Muscle layer of duodenum (tissue), 2 donors: Measurements from ENCODE around the gene NRAS.

Experiments used
- H3K27ac ChIP-seq: one replicate; pipeline ENCODE4 v1.7.0; 2013; ENCODE audit warnings: mild to moderate bottlenecking, low read length
- H3K27me3 ChIP-seq: one replicate; pipeline ENCODE4 v1.7.0; 2013; ENCODE audit warnings: low read depth, mild to moderate bottlenecking, control low read depth, low read length
- H3K36me3 ChIP-seq, 2 donors: one replicate each; pipeline ENCODE4 v1.7.0; 2013; ENCODE audit warnings: low read length in 2 of 2, control low read depth in 1 of 2, mild to moderate bottlenecking in 1 of 2; ENCODE audit not compliant: insufficient read depth in 2 of 2, control insufficient read depth in 1 of 2
- H3K4me1 ChIP-seq, 2 donors: one replicate each; pipeline ENCODE4 v1.7.0; 2013; ENCODE audit warnings: low read length in 2 of 2, mild to moderate bottlenecking in 2 of 2, control low read depth in 1 of 2, moderate library complexity in 1 of 2; ENCODE audit not compliant: insufficient read depth in 2 of 2, control insufficient read depth in 1 of 2
- H3K4me3 ChIP-seq, 2 donors: one replicate each; pipeline ENCODE4 v1.7.0; 2013; ENCODE audit warnings: low read length in 2 of 2, low read depth in 1 of 2, mild to moderate bottlenecking in 1 of 2
- H3K9me3 ChIP-seq, 2 donors: one replicate each; pipeline ENCODE4 v1.7.0; 2013; ENCODE audit warnings: low read length in 2 of 2, control low read depth in 1 of 2, mild to moderate bottlenecking in 1 of 2; ENCODE audit not compliant: control insufficient read depth in 1 of 2
- donor health status: healthy.

The NRAS gene

DNA sequence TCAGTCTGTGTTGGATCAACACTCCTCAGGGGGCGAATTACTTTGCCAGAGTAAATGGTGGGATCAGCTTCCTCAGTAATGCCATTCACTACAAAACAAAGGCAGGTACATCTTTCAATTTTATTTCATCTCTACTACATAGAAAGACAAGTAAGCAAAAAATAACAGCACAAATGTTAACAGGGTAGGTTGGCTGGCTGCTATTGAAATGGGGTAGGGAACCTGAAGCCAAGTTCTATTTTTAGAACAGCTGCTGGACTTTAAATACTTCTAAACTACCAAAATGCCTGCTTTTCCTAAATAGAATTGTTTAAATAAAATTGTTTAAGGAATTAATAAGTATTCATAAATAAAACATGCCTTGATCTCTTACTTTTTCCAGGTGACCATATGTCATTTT, 7.3 kb upstream of the NRAS start:
- H3K36me3 ChIP-seq: peaks cover 89 to 92% of the 10 kb centered on the region in 2 donors
- no peak overlapping the region for H3K27ac ChIP-seq
- no peaks in the 10 kb centered on the region for H3K27me3 ChIP-seq
- H3K9me3 ChIP-seq: no peaks in the 10 kb centered on the region
- H3K4me3 ChIP-seq: no peak overlapping the region
- peaks cover 0 to 8% of the 10 kb centered on the region in 2 donors for H3K4me1 ChIP-seq

DNA sequence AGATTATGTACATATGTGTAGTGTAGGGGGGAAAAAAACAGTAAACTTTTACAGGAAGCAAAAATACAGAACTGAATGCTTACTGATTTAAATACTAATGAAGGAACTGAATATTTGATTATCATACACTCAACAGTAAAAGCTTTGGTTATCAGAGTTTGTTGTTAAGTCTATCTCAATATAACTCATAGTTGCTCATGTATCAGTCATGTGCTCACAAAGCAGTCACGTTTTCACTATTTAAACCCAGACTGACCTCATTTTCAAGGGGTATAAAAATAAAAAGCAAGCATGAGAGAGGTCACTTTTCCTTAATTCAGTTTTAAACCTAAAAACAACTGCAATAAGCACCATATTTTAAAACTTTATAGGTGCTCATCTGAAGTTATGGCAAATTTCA, 6.9 kb upstream of the NRAS start:
- H3K9me3 ChIP-seq: no peaks in the 10 kb centered on the region
- H3K27ac ChIP-seq: no peak overlapping the region
- no peaks in the 10 kb centered on the region for H3K27me3 ChIP-seq
- H3K4me3 ChIP-seq: no peak overlapping the region
- H3K4me1 ChIP-seq: peaks cover 0 to 8% of the 10 kb centered on the region in 2 donors
- H3K36me3 ChIP-seq: peaks cover 89 to 93% of the 10 kb centered on the region in 2 donors

DNA sequence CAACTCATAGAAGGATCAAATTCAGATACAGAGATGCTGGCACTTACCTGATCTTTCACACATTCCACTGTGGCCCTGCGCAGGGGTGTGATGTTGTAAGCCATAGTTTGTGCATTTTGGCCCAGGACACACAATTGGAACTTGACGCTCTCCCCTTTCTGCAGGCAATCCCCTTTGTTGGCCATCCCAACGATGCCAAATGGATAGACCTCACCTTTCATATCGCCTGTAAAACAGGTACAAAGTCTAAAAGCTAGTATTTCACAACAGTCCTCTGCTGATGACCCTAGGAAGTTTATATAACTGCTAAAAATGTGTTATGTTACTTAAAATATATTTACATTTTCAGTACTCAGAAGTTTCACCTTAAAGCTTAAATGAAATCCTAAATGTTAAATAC, 3.9 kb upstream of the NRAS start:
- Histone ChIP-seq H3K4me1 (peaks cover 4 to 20% of the 10 kb centered on the region in 2 donors), H3K36me3 (peaks cover 70 to 82% of the 10 kb centered on the region in 2 donors), H3K9me3 (no peaks in the 10 kb centered on the region), H3K4me3 (no peak overlapping the region), H3K27ac (no peak overlapping the region), H3K27me3 (no peaks in the 10 kb centered on the region)

DNA sequence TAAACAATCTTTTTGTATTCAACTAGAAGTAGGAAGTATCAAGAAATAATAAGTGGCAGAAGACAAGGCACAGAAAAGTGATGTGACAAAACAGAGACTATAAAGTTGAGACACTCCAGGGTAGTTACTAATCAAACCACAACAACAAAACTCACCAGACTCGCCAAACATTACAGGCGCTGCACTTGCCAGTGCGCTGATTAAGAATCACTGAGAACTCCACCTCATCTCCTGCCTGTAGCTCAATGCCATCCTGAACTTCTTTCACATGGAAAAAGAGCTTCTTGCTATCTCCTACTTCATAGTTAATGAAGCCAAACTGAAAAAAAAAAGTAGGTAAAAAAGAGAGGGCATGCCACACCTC, 2.8 kb upstream of the NRAS start:
- Histone ChIP-seq H3K27me3 (no peaks in the 10 kb centered on the region), H3K27ac (no peak overlapping the region), H3K4me3 (no peak overlapping the region), H3K9me3 (no peaks in the 10 kb centered on the region), H3K36me3 (peaks cover 59 to 72% of the 10 kb centered on the region in 2 donors), H3K4me1 (peaks cover 6 to 28% of the 10 kb centered on the region in 2 donors)

DNA sequence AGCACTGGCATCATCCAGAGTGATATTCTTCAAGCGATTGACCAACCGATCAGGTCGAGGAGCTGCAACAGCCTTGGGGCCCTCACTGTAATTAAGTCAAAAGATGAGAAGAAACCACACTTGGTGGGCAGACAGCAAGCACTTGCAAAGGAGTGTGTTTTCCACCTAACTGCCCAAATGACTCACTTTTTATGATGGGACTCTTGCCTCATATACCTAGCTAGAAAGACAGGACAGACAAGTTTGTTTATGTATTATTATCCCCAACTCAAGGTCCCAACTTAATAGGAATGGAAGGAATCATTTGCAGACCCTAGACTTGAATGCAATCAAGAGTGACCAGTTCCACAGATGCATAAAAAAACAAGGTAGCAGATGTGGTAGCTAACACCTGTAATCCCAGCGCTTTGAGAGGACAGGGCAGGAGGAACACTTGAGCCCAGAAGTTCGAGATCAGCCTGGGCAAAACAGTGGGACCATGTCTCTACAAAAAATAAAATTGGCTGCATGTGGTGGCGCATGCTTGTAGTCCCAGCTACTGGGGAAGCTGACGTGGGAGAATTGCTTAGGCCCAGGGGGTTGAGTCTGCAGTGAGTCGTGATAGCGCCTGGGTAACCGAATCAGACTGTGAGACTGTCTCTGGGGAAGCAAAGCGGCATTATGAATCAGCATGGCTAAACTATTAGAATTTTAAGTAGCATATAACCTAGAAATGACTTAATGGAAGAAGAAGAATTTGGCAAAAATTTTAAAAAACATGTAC, 2.3 kb upstream of the NRAS start:
- no peak overlapping the region for H3K27ac ChIP-seq
- H3K36me3 ChIP-seq: peaks cover 55 to 74% of the 10 kb centered on the region in 2 donors
- no peaks in the 10 kb centered on the region for H3K9me3 ChIP-seq
- peaks cover 6 to 30% of the 10 kb centered on the region in 2 donors for H3K4me1 ChIP-seq
- H3K4me3 ChIP-seq: no peak overlapping the region
- no peaks in the 10 kb centered on the region for H3K27me3 ChIP-seq

DNA sequence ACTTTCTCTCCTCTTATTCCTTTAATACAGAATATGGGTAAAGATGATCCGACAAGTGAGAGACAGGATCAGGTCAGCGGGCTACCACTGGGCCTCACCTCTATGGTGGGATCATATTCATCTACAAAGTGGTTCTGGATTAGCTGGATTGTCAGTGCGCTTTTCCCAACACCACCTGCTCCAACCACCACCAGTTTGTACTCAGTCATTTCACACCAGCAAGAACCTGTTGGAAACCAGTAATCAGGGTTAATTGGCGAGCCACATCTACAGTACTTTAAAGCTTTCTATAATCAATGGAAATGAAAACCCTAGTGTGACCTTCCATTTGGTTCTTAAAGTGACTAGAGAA, 643 bp downstream of the NRAS start:
- Histone ChIP-seq H3K9me3 (no peaks in the 10 kb centered on the region), H3K27ac (peak overlapping the region; percentile 99), H3K4me1 (peaks cover 6 to 30% of the 10 kb centered on the region in 2 donors), H3K4me3 (peak overlapping the region; percentile 85 to 98), H3K36me3 (peaks cover 44 to 62% of the 10 kb centered on the region in 2 donors), H3K27me3 (no peaks in the 10 kb centered on the region)

DNA sequence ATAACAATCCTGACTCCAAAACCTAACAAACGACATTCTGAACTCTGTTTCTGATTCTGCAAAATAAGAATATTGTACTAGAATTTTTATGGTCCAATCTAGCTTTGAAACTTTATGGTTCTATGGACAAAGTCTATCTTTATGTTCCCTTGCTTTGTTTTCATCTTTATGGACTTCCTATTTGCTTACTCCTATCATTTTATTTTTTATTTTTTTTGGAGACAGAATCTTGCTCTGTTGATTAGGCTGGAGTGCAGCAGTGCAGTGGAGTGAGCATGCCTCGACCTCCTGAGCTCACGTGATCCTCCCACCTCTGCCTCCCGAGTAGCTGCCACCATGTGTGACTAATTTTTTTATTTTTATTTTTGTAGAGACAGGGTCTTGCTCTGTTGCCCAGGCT, 3.6 kb downstream of the NRAS start:
- Histone ChIP-seq H3K9me3 (no peaks in the 10 kb centered on the region), H3K4me1 (peaks cover 6 to 30% of the 10 kb centered on the region in 2 donors), H3K4me3 (no peak overlapping the region), H3K27me3 (no peaks in the 10 kb centered on the region), H3K27ac (no peak overlapping the region), H3K36me3 (peaks cover 34 to 58% of the 10 kb centered on the region in 2 donors)

DNA sequence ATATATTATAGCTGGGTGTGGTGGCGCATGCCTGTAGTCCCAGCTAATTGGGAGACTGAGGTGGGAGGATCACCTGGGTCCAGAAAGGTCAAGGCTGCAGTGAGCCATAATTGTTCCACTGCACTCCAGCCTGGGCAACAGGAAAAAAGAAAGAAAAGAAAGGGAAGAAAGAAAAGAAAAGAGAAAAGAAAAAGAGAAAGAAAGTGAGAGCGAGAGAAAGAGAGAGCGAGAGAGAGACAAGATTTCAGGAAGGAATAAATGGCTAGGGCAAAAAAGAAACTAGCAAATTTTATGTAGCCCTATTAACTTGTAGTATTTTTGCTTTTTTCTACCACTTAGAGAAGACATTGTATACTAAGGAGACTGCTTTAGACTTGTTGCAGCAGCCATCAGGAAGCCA, 6.2 kb downstream of the NRAS start:
- Histone ChIP-seq H3K4me1 (peaks cover 1 to 16% of the 10 kb centered on the region in 2 donors), H3K4me3 (no peak overlapping the region), H3K27ac (no peak overlapping the region), H3K27me3 (no peaks in the 10 kb centered on the region), H3K9me3 (no peaks in the 10 kb centered on the region), H3K36me3 (peaks cover 47 to 71% of the 10 kb centered on the region in 2 donors)

DNA sequence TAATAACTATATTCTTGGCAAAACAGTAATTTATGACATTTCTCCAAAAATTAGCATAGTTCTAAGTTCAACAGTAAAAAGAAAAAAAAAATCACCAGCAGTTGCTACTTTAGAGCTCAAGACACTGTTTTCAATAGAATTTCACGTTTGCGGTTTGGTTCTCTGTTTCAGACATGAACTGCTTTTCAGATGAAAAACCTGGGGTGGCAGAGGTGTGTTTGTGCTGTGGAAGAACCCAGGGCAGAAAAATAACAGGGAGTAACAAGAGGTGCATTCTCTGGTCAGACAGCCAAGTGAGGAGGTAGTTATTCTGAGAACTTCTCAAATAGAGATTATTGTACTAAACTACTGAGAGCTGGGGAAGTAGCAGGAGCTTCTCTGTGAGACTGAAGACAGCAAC, 9.0 kb downstream of the NRAS start:
- peaks cover 44 to 54% of the 10 kb centered on the region in 2 donors for H3K36me3 ChIP-seq
- no peaks in the 10 kb centered on the region for H3K4me1 ChIP-seq

DNA sequence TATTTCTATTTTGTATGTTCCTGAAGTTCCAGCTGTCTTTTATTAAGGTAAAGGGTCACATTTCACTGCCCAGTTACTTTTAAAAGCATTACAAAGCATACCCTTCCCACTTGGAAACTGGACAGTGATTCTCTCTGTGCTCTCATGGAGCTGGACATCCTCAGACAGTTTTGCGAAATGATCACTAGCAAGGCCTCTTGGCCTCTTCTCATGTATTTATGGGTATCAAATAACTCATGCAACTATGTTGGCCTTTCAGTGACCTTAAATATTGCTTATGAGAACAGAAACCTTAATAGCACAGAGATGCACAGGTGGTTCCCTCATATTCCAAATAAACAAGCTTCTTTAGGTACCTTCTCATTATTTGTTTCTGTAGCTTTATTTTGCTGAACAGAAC, 13.3 kb downstream of the NRAS start:
- no peaks in the 10 kb centered on the region for H3K27me3 ChIP-seq
- H3K4me1 ChIP-seq: no peaks in the 10 kb centered on the region
- no peak overlapping the region for H3K27ac ChIP-seq
- no peaks in the 10 kb centered on the region for H3K9me3 ChIP-seq
- peaks cover 20 to 27% of the 10 kb centered on the region in 2 donors for H3K36me3 ChIP-seq
- H3K4me3 ChIP-seq: no peak overlapping the region

More for the DNA sequence above, 9.0 kb downstream of the NRAS start:
- Histone ChIP-seq H3K9me3 (no peaks in the 10 kb centered on the region), H3K27me3 (no peaks in the 10 kb centered on the region), H3K4me3 (no peak overlapping the region), H3K27ac (no peak overlapping the region)

DNA sequence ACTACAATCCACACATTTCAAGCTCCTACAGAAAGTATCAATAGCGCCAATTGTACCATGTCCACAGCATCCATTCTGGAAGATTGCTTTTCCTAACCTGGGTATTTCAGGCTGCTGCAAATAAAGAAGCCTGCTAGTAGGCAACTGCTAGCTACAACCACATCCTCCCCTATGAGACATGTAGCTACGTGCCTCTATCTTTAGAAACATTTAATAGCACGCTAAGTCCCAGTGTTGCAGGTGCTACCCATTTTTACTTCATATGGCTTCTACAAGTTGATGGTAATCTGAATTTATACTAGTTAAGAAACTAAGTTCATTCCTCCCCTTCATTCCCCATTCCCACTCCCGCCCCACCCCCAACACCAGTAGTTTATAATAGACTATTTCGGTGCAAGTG, 13.8 kb downstream of the NRAS start:
- Histone ChIP-seq H3K36me3 (peaks cover 15 to 22% of the 10 kb centered on the region in 2 donors), H3K4me1 (no peaks in the 10 kb centered on the region), H3K27ac (no peak overlapping the region), H3K9me3 (no peaks in the 10 kb centered on the region), H3K27me3 (no peaks in the 10 kb centered on the region), H3K4me3 (no peak overlapping the region)

DNA sequence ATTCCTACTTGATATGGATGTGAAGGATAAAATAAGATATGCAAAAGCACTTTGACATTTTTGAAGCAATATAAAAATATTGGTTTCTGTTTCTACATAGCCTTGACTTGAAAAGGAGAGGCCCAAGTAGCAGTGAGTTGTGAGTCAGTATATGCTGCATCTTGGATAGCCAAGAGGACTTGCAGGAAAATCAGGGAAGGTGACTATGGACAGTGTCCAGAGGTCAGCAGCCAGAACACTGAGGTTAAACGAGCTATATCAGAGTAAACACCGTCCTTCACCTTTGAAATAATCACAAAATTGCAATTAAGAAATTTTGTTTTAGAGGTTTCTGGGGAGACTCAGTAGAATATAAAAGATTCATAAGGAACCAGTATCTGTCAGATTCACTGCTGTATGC, 14.6 kb downstream of the NRAS start:
- no peak overlapping the region for H3K27ac ChIP-seq
- no peak overlapping the region for H3K4me3 ChIP-seq
- peaks cover 7 to 14% of the 10 kb centered on the region in 2 donors for H3K36me3 ChIP-seq
- H3K9me3 ChIP-seq: no peaks in the 10 kb centered on the region
- H3K4me1 ChIP-seq: no peaks in the 10 kb centered on the region
- no peaks in the 10 kb centered on the region for H3K27me3 ChIP-seq
